ENCODE results near the gene ALKBH3.
A peak's percentile ranks its signal among the peaks of the same experiment; 100 is the strongest.

The ALKBH3 gene

GRCh38 chr11:43842021-43842420 lies 38.6 kb upstream of the ALKBH3 start:
- DNase-seq (ENCODE audit: insufficient read length, low spot score) = no peak
- no peak for FAIRE-seq
- TF ChIP-seq, protein P1, sequence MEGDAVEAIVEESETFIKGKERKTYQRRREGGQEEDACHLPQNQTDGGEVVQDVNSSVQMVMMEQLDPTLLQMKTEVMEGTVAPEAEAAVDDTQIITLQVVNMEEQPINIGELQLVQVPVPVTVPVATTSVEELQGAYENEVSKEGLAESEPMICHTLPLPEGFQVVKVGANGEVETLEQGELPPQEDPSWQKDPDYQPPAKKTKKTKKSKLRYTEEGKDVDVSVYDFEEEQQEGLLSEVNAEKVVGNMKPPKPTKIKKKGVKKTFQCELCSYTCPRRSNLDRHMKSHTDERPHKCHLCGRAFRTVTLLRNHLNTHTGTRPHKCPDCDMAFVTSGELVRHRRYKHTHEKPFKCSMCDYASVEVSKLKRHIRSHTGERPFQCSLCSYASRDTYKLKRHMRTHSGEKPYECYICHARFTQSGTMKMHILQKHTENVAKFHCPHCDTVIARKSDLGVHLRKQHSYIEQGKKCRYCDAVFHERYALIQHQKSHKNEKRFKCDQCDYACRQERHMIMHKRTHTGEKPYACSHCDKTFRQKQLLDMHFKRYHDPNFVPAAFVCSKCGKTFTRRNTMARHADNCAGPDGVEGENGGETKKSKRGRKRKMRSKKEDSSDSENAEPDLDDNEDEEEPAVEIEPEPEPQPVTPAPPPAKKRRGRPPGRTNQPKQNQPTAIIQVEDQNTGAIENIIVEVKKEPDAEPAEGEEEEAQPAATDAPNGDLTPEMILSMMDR (IDR thresholded peaks at IDR 0.05; ENCODE audit: insufficient read depth, missing control alignments) = no peak

GRCh38 chr11:43845816-43846215 lies 34.8 kb upstream of the ALKBH3 start:
- TF ChIP-seq, protein P1 (IDR thresholded peaks at IDR 0.05; ENCODE audit: insufficient read depth, missing control alignments) = no peak
- DNase-seq (ENCODE audit: insufficient read length, low spot score) (no peak), FAIRE-seq (no peak)

DNA sequence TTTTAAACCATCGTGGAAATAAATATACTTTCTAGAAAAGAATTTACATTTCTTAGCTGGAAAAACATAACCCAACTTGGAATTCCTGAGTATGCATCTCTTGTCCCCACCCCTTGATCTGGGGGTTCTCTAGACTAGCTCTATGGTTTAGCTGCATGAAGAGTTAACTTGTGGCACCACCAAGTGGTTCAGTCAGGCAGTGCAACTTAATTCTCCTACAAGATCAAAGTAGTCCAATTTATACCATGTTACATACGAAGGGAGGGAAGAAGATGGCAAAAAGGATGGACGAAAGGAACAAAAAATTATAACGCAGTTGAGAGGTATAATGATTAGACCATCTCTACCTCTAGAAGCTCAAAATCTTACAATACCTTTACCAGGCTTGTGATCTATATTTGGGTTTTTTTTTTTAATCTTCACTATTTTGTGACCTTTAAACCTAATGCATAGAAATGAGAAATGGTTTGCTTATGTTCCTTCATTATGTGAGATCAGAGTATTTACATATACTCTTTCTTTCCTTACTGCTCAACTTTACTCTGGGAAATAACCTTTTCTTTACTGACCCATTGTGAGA lies 28.5 kb upstream of the ALKBH3 start:
- peak; percentile 84 for FAIRE-seq
- TF ChIP-seq, protein P1 (IDR thresholded peaks at IDR 0.05; ENCODE audit: insufficient read depth, missing control alignments) = peak; percentile 96

DNA sequence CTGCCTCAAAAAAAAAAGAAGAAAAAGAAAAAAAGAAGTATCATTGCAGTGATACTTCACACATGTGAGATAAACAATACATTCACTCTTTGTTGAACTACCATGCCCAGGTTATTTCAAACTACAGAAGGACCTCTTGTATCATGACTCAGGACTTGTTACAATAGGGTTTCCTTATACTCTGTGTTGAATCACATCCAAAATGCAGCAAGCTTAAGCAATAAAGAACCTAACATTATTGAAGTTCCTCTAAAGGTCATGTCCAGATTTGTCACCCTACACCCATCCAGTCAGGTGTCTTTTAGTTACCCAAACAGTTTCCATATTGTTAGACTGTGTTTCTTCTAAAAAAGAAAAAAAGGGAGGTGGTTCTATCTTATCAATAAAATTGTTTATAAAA lies 26.9 kb upstream of the ALKBH3 start:
- FAIRE-seq (no peak), DNase-seq (ENCODE audit: insufficient read length, low spot score) (no peak)
- TF ChIP-seq, protein P1 (IDR thresholded peaks at IDR 0.05; ENCODE audit: insufficient read depth, missing control alignments) = no peak

More for the DNA sequence above, 28.5 kb upstream of the ALKBH3 start:
- DNase-seq (ENCODE audit: insufficient read length, low spot score) = peak; percentile 51

GRCh38 chr11:43856993-43857392 lies 23.6 kb upstream of the ALKBH3 start:
- DNase-seq (ENCODE audit: insufficient read length, low spot score) = no peak
- TF ChIP-seq, protein P1 (IDR thresholded peaks at IDR 0.05; ENCODE audit: insufficient read depth, missing control alignments) = no peak
- no peak for FAIRE-seq

DNA sequence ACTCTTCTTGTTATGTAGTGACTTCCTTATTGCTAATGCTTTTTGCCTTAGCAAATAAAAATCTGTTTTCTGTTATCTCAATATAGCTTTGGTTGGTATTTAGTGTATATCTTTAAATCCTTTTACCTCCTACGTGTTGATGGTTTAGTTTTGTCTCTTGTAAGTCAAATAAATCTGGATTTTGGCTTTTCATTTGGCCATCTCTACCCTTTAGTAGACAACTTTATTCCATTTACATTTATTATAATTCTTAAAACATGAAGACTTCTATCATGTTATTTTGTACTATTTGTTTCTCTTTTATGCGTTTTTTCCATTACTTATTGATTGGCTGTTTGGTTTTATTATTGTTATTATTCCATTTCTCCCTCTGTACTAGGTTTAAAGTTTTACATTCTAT lies 19.5 kb upstream of the ALKBH3 start:
- FAIRE-seq (no peak), DNase-seq (ENCODE audit: insufficient read length, low spot score) (no peak)
- TF ChIP-seq, protein P1 (IDR thresholded peaks at IDR 0.05; ENCODE audit: insufficient read depth, missing control alignments) = no peak

DNA sequence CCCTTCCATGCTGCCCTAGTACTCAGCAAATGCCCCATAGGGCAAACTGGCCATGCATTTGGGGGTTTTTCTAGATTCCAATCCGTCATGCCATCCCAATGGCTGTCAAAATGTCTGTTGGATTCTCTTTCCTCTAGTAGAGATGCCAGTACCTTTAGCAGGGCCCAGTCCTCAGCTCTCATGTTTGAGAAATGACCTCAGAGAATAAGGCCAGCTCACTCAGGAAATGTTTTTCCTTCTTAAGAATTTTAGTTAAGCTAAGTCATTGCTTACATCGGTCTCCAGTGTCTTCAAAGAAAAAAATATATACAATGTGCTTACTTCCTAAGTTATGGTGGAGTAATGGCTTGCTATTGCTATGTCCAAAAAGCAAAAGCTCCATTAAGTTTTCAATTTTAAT lies 14.1 kb upstream of the ALKBH3 start:
- TF ChIP-seq, protein P1 (IDR thresholded peaks at IDR 0.05; ENCODE audit: insufficient read depth, missing control alignments) = no peak
- no peak for FAIRE-seq
- no peak for DNase-seq (ENCODE audit: insufficient read length, low spot score)
